ENCODE results near the gene NEK9. TPM values are rescaled to one million over a fixed set of nuclear protein-coding genes. Genes with fewer than 3 reads are reported as not detected.
A peak's percentile ranks its signal among the peaks of the same experiment; 100 is the strongest.

NEK9 gene
- total and polyA plus RNA-seq, 9 of the 15 experiments (the other 6 are each of a cell fraction or from before 2014, with no cell fraction given), result 2.8 to 39.6 (median 19.8) TPM

GRCh38 chr14:75126679-75127473, at the start of gene NEK9 (continued):
- TF ChIP-seq ZNF398 (CRISPR knock-in tag; IDR thresholded peaks at IDR 0.05), result no peak
- no peak for TF ChIP-seq U2AF1 (optimal IDR thresholded peaks at IDR 0.05; ENCODE audit: low read depth, low read length)
- 0 out of 2 replicates have a peak, but pooled peaks have one; percentile 4 for TF ChIP-seq ATF6 (CRISPR knock-in tag; IDR thresholded peaks at IDR 0.05)
- TF ChIP-seq CHCHD3 (CRISPR knock-in tag; IDR thresholded peaks at IDR 0.05), result no peak
- no peak for TF ChIP-seq MEF2D (tag; conservative IDR thresholded peaks at IDR 0.05; ENCODE audit: low read depth)
- no peak for TF ChIP-seq MTA1 (IDR thresholded peaks at IDR 0.05; ENCODE audit: borderline replicate concordance)
- peak in 1 of 2 experiments; percentile 34; a peak in 1 of 4 replicates for TF ChIP-seq TRIM24 (IDR thresholded peaks at IDR 0.05)
- TF ChIP-seq CTCFL (IDR thresholded peaks at IDR 0.05; ENCODE audit: borderline replicate concordance, insufficient read depth, low read depth, low read length, poor library complexity, severe bottlenecking), result no peak
- peak; percentile 44 to 72; a peak in 3 of 4 replicates for TF ChIP-seq MAZ (CRISPR knock-in tag; conservative IDR thresholded peaks at IDR 0.05 in 1 of 2, IDR thresholded peaks at IDR 0.05 in 1 of 2)
- no peak for TF ChIP-seq SREBF1 (IDR thresholded peaks at IDR 0.05; ENCODE audit: borderline replicate concordance, low read depth, low read length)
- TF ChIP-seq ZNF551 (CRISPR knock-in tag; IDR thresholded peaks at IDR 0.05), result no peak
- TF ChIP-seq CHD4 (IDR thresholded peaks at IDR 0.05; ENCODE audit: insufficient read depth, insufficient replicate concordance, low read depth, low read length, poor library complexity, severe bottlenecking), result no peak
- TF ChIP-seq ILK (tag; IDR thresholded peaks at IDR 0.05; ENCODE audit: borderline replicate concordance, low read depth), result no peak
- no peak for TF ChIP-seq SMARCE1 (IDR thresholded peaks at IDR 0.05)
- no peak for TF ChIP-seq TARDBP (IDR thresholded peaks at IDR 0.05)
- peak in 1 of 2 experiments; percentile 35 for TF ChIP-seq AFF1 (IDR thresholded peaks at IDR 0.05; ENCODE audit: low read depth in 1 of 2, partially characterized antibody in 2 of 2)
- TF ChIP-seq MCM5 (IDR thresholded peaks at IDR 0.05; ENCODE audit: low read depth), result no peak
